ENCODE measurements around the gene LRRC8C. TPM values are rescaled to one million over a fixed set of nuclear protein-coding genes. Genes with fewer than 3 reads are reported as not detected.
"Not testable (repeated sequence)": the region's sequence is repeated elsewhere in the genome, so short reads cannot be mapped to it uniquely, and the experiment has no call there.

Gene LRRC8C
- polyA plus RNA-seq, 1 donor = 5.0 TPM

- Histone ChIP-seq H3K4me3 (ENCODE audit: low read length) (no peak overlapping the region), H3K36me3 (ENCODE audit: control insufficient read depth, insufficient read depth, low read length) (no peaks in the 10 kb centered on the region), H3K27me3 (ENCODE audit: control insufficient read depth, insufficient read depth, low read length) (no peaks in the 10 kb centered on the region), H3K4me1 (ENCODE audit: control insufficient read depth, insufficient read depth, low read length) (no peaks in the 10 kb centered on the region), H3K27ac (ENCODE audit: low read length) (no peak overlapping the region), H3K9me3 (ENCODE audit: control insufficient read depth, low read depth, low read length) (no peaks in the 10 kb centered on the region)
- DNase-seq = no peak
- no CpG with 5 or more reads among the region's 1 CpG for WGBS (ENCODE audit: insufficient coverage, low lambda C conversion rate)
Observed at GRCh38 chr1:89702520-89703045, 69.7 kb downstream of the LRRC8C start.

DNA sequence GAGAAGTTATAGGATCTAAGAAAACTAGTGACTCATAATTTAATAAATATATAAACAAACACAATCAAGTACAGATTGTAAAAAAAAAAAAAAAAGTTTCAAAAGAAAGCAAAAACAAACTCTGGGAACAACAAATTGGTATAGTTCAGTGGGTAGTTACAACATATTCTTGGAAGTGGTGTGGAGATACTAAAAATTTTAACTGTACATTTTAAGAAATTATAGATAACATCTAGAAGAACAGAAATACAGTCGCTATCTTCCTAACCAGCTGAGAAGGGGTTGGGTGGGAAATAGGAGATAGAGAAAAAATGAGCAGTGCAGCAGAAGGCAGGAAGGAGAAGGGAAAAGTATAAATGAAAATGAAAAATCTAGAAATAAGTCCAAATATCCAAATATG lies 70.5 kb downstream of the LRRC8C start:
- Histone ChIP-seq H3K27me3 (ENCODE audit: control insufficient read depth, insufficient read depth, low read length) (no peaks in the 10 kb centered on the region), H3K4me1 (ENCODE audit: control insufficient read depth, insufficient read depth, low read length) (no peaks in the 10 kb centered on the region), H3K27ac (ENCODE audit: low read length) (no peak overlapping the region), H3K9me3 (ENCODE audit: control insufficient read depth, low read depth, low read length) (no peaks in the 10 kb centered on the region), H3K36me3 (ENCODE audit: control insufficient read depth, insufficient read depth, low read length) (no peaks in the 10 kb centered on the region), H3K4me3 (ENCODE audit: low read length) (no peak overlapping the region)
- DNase-seq = no peak
- 89% methylated on average over 1 of the region's 1 CpG for WGBS (ENCODE audit: insufficient coverage, low lambda C conversion rate)

GRCh38 chr1:89704014-89704413 lies 71.1 kb downstream of the LRRC8C start:
- no peak for DNase-seq
- Histone ChIP-seq H3K27me3 (ENCODE audit: control insufficient read depth, insufficient read depth, low read length) (no peaks in the 10 kb centered on the region), H3K4me1 (ENCODE audit: control insufficient read depth, insufficient read depth, low read length) (no peaks in the 10 kb centered on the region), H3K27ac (ENCODE audit: low read length) (no peak overlapping the region), H3K4me3 (ENCODE audit: low read length) (no peak overlapping the region), H3K36me3 (ENCODE audit: control insufficient read depth, insufficient read depth, low read length) (no peaks in the 10 kb centered on the region), H3K9me3 (ENCODE audit: control insufficient read depth, low read depth, low read length) (no peaks in the 10 kb centered on the region)
- no CpG with 5 or more reads among the region's 2 CpGs for WGBS (ENCODE audit: insufficient coverage, low lambda C conversion rate)

- H3K36me3 ChIP-seq (ENCODE audit: control insufficient read depth, insufficient read depth, low read length); DNase-seq: not testable (repeated sequence)
- no CpG with 5 or more reads among the region's 2 CpGs for WGBS (ENCODE audit: insufficient coverage, low lambda C conversion rate)
Observed at GRCh38 chr1:89704885-89705284, 72.0 kb downstream of the LRRC8C start.

DNA sequence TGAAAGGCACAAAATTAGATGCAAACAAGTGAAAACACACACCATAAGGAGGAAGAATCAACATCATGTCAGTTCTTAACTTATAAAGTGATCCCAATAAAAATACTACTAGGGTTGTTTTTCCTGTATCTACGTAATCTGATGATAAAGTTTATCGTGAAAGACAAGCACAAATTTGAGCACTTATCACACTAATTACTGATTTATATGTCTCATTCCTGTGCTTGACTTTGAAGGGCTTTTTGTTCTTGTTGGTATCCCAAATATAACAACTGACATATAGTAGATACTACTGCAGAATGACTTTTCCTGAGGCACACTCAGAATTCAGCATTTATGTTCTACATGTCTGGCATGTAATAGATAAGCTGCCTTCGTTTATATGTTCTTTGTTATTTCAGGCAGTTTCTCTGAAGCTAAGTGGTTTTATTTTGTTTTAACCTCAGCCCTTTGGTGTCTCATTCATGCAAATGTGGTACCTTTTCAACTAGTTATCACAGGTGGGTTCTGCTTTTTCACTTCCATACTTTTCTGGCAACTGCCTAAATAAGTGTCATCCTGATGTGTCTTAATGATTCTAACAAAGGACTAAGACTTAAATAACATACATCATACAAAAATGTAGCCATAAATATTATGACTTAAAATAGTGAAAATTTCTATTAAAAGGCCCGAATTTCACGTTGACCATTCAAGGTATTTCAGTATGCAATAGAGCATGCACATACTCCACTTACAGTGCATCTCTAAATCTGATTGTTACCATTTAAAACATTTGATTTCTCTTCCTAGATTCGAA lies 73.2 kb downstream of the LRRC8C start:
- WGBS (ENCODE audit: insufficient coverage, low lambda C conversion rate) = 60% methylated on average over 4 of the region's 6 CpGs
- Histone ChIP-seq H3K4me3 (ENCODE audit: low read length) (no peak overlapping the region), H3K36me3 (ENCODE audit: control insufficient read depth, insufficient read depth, low read length) (no peaks in the 10 kb centered on the region), H3K27me3 (ENCODE audit: control insufficient read depth, insufficient read depth, low read length) (no peaks in the 10 kb centered on the region), H3K9me3 (ENCODE audit: control insufficient read depth, low read depth, low read length) (no peaks in the 10 kb centered on the region), H3K4me1 (ENCODE audit: control insufficient read depth, insufficient read depth, low read length) (no peaks in the 10 kb centered on the region), H3K27ac (ENCODE audit: low read length) (no peak overlapping the region)
- no peak for DNase-seq

More at GRCh38 chr1:89704885-89705284, 72.0 kb downstream of the LRRC8C start:
- H3K27ac ChIP-seq (ENCODE audit: low read length); H3K4me1 ChIP-seq (ENCODE audit: control insufficient read depth, insufficient read depth, low read length); H3K9me3 ChIP-seq (ENCODE audit: control insufficient read depth, low read depth, low read length); H3K4me3 ChIP-seq (ENCODE audit: low read length); H3K27me3 ChIP-seq (ENCODE audit: control insufficient read depth, insufficient read depth, low read length): not testable (repeated sequence)

DNA sequence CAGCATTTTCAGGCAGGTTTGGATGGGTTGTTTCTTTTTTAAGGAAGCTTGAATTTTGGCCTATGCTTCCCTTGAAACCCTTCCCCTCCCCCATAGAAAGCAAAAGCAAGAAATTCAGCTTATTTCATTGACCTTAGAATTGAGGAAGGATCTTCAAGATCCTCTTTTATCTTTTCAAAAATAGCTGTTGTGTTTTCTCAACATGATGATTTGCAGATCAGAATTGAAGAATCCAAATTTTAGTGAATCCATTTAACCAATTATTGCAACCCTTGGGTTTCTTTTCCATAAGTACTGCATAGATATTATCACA lies 73.7 kb downstream of the LRRC8C start:
- no peak for DNase-seq
- no peak overlapping the region for H3K27ac ChIP-seq (ENCODE audit: low read length)
- no peaks in the 10 kb centered on the region for H3K4me1 ChIP-seq (ENCODE audit: control insufficient read depth, insufficient read depth, low read length)
- H3K4me3 ChIP-seq (ENCODE audit: low read length) = no peak overlapping the region
- H3K36me3 ChIP-seq (ENCODE audit: control insufficient read depth, insufficient read depth, low read length) = no peaks in the 10 kb centered on the region
- H3K9me3 ChIP-seq (ENCODE audit: control insufficient read depth, low read depth, low read length) = no peaks in the 10 kb centered on the region
- no peaks in the 10 kb centered on the region for H3K27me3 ChIP-seq (ENCODE audit: control insufficient read depth, insufficient read depth, low read length)

- Histone ChIP-seq H3K27me3 (ENCODE audit: control insufficient read depth, insufficient read depth, low read length) (no peaks in the 10 kb centered on the region), H3K36me3 (ENCODE audit: control insufficient read depth, insufficient read depth, low read length) (peaks cover 3% of the 10 kb centered on the region), H3K4me3 (ENCODE audit: low read length) (no peak overlapping the region), H3K27ac (ENCODE audit: low read length) (no peak overlapping the region), H3K4me1 (ENCODE audit: control insufficient read depth, insufficient read depth, low read length) (no peaks in the 10 kb centered on the region), H3K9me3 (ENCODE audit: control insufficient read depth, low read depth, low read length) (no peaks in the 10 kb centered on the region)
- WGBS (ENCODE audit: insufficient coverage, low lambda C conversion rate) = no CpG with 5 or more reads among the region's 6 CpGs
- DNase-seq = no peak
Observed at GRCh38 chr1:89708751-89709375, 75.9 kb downstream of the LRRC8C start.

DNA sequence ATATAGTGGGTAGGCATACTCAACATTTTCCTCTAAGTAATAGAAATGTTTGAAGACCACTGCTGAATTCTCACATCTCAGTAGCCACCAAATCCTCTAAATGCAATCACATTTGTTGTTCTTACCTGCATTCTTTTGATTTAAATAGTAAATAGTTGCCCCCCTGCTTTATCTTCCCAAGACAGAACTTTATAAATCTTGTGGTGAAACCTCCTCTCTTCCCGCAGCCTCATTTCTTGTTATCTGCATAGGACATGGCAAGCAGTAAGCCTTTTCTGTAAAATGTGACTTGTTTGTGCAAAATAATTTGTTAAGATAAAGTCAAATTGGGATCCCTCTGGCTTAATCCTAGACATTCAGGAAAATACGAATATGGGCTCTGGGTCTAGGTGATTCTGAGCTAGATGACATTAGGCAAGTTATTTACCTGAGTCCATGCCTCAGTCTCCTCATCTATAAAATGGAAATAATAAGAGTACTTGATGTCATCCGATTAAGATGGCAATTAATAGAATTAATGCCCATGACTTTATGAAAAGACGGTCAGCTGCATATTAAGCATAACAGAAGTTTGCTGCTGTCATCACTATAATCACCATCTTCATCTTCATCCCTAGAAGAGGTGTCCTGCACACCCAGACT lies 77.7 kb downstream of the LRRC8C start:
- no CpG with 5 or more reads among the region's 4 CpGs for WGBS (ENCODE audit: insufficient coverage, low lambda C conversion rate)
- no peak overlapping the region for H3K27ac ChIP-seq (ENCODE audit: low read length)
- no peak for DNase-seq
- H3K27me3 ChIP-seq (ENCODE audit: control insufficient read depth, insufficient read depth, low read length) = no peaks in the 10 kb centered on the region
- H3K9me3 ChIP-seq (ENCODE audit: control insufficient read depth, low read depth, low read length) = no peaks in the 10 kb centered on the region
- no peak overlapping the region for H3K4me3 ChIP-seq (ENCODE audit: low read length)
- peaks cover 6% of the 10 kb centered on the region for H3K36me3 ChIP-seq (ENCODE audit: control insufficient read depth, insufficient read depth, low read length)
- H3K4me1 ChIP-seq (ENCODE audit: control insufficient read depth, insufficient read depth, low read length) = no peaks in the 10 kb centered on the region

GRCh38 chr1:89711140-89711778 lies 78.3 kb downstream of the LRRC8C start:
- 80% methylated on average over 1 of the region's 5 CpGs for whole genome bisulfite sequencing (ENCODE audit: insufficient coverage, low lambda C conversion rate)
- no peak overlapping the region for H3K4me3 ChIP-seq (ENCODE audit: low read length)
- no peaks in the 10 kb centered on the region for H3K9me3 ChIP-seq (ENCODE audit: control insufficient read depth, low read depth, low read length)
- no peak overlapping the region for H3K27ac ChIP-seq (ENCODE audit: low read length)
- H3K4me1 ChIP-seq (ENCODE audit: control insufficient read depth, insufficient read depth, low read length) = no peaks in the 10 kb centered on the region
- DNase-seq = no peak
- H3K27me3 ChIP-seq (ENCODE audit: control insufficient read depth, insufficient read depth, low read length) = no peaks in the 10 kb centered on the region
- H3K36me3 ChIP-seq (ENCODE audit: control insufficient read depth, insufficient read depth, low read length) = peaks cover 6% of the 10 kb centered on the region

DNA sequence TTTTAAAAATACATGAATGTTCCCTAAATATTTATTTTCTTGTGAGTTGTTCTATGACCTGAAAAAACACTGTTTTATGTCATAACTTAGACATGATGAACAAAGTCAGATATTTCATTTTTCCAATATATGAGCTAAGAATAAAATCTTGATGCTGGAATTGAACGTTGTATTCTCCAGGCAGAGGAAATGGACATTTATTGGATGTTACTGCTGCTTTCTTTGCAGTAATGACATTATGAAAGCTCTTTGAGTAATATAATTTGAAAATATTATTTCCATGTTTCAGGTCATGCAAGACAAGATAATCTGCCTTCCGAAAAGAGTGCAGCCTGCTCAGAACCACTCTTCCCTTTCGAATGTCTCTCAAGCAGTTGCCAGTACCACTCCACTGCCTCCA lies 79.5 kb downstream of the LRRC8C start:
- Histone ChIP-seq H3K27me3 (ENCODE audit: control insufficient read depth, insufficient read depth, low read length) (no peaks in the 10 kb centered on the region), H3K4me3 (ENCODE audit: low read length) (no peak overlapping the region), H3K9me3 (ENCODE audit: control insufficient read depth, low read depth, low read length) (no peaks in the 10 kb centered on the region), H3K27ac (ENCODE audit: low read length) (no peak overlapping the region), H3K4me1 (ENCODE audit: control insufficient read depth, insufficient read depth, low read length) (no peaks in the 10 kb centered on the region), H3K36me3 (ENCODE audit: control insufficient read depth, insufficient read depth, low read length) (peaks cover 6% of the 10 kb centered on the region)
- DNase-seq = no peak
- 75% methylated on average over 1 of the region's 3 CpGs for WGBS (ENCODE audit: insufficient coverage, low lambda C conversion rate)

All from large intestine (tissue), 3 donors.